Stomach smooth muscle (tissue), 2 donors: ENCODE measurements around the gene COL26A1.

ENCODE experiments used
- H3K27ac ChIP-seq: one replicate; pipeline ENCODE4 v1.7.0; 2013; ENCODE audit warnings: mild to moderate bottlenecking, low read length, inconsistent platforms
- H3K27me3 ChIP-seq, 2 donors: one replicate each; pipeline ENCODE4 v1.7.0; 2013; ENCODE audit warnings: low read length in 2 of 2; ENCODE audit not compliant: insufficient read depth in 2 of 2, control insufficient read depth in 1 of 2
- H3K36me3 ChIP-seq, 2 donors: one replicate each; pipeline ENCODE4 v1.7.0; 2013; ENCODE audit warnings: low read length in 2 of 2; ENCODE audit not compliant: control insufficient read depth in 2 of 2, insufficient read depth in 2 of 2
- H3K4me1 ChIP-seq: one replicate; pipeline ENCODE4 v1.7.0; 2013; ENCODE audit warnings: low read length; ENCODE audit not compliant: control insufficient read depth, insufficient read depth
- H3K4me3 ChIP-seq, 2 donors: one replicate each; pipeline ENCODE4 v1.7.0; 2013; ENCODE audit warnings: low read length in 2 of 2
- H3K9ac ChIP-seq, 2 donors: one replicate each; pipeline ENCODE4 v1.7.0; 2013; ENCODE audit warnings: low read length in 2 of 2, mild to moderate bottlenecking in 1 of 2
- H3K9me3 ChIP-seq, 2 donors: one replicate each; pipeline ENCODE4 v1.7.0; 2013; ENCODE audit warnings: low read length in 2 of 2; ENCODE audit not compliant: control insufficient read depth in 2 of 2
- donor health status: healthy.
- donor health status: Pancreatic carcinoma.

Gene COL26A1

GRCh38 chr7:101370836-101371235 is 8.2 kb downstream of the COL26A1 start:
- Histone ChIP-seq H3K9ac (no peak overlapping the region), H3K36me3 (no peaks in the 10 kb centered on the region), H3K27me3 (peaks cover 10% of the 10 kb centered on the region in 2 donors), H3K4me1 (no peaks in the 10 kb centered on the region), H3K27ac (no peak overlapping the region), H3K4me3 (no peak overlapping the region), H3K9me3 (no peaks in the 10 kb centered on the region)

- Histone ChIP-seq H3K4me3 (no peak overlapping the region), H3K4me1 (no peaks in the 10 kb centered on the region), H3K36me3 (no peaks in the 10 kb centered on the region), H3K9ac (no peak overlapping the region), H3K9me3 (no peaks in the 10 kb centered on the region), H3K27me3 (peaks cover 7 to 10% of the 10 kb centered on the region in 2 donors), H3K27ac (no peak overlapping the region)
Observed at GRCh38 chr7:101373812-101374614, 11.3 kb downstream of the COL26A1 start.

DNA sequence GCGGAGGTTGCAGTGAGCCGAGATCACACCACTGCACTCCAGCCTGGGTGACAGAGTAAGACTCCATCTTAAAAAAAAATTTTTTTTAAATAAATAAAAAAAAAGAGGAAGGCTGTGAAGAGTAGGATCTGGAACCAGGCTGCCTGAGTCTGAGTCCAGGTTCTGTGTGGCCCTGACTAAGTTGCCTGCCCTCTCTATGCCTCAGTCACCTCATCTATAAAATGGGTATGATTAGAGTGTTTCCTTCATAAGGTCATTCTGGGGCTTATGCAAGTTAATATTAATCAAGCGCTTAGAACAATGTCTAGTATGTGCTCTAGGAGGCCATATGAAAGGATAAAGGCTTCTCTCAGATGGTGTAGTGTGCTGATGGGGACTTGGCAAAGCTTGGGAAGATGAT is 12.3 kb downstream of the COL26A1 start:
- Histone ChIP-seq H3K9ac (no peak overlapping the region), H3K4me3 (no peak overlapping the region), H3K9me3 (no peaks in the 10 kb centered on the region), H3K36me3 (no peaks in the 10 kb centered on the region), H3K4me1 (no peaks in the 10 kb centered on the region), H3K27ac (no peak overlapping the region), H3K27me3 (peaks cover 7 to 10% of the 10 kb centered on the region in 2 donors)

GRCh38 chr7:101376601-101377000 is 13.9 kb downstream of the COL26A1 start:
- Histone ChIP-seq H3K27me3 (peaks cover 7 to 8% of the 10 kb centered on the region in 2 donors), H3K4me3 (no peak overlapping the region), H3K9me3 (peaks cover 0 to 8% of the 10 kb centered on the region in 2 donors), H3K9ac (no peak overlapping the region), H3K27ac (no peak overlapping the region), H3K4me1 (no peaks in the 10 kb centered on the region), H3K36me3 (no peaks in the 10 kb centered on the region)

DNA sequence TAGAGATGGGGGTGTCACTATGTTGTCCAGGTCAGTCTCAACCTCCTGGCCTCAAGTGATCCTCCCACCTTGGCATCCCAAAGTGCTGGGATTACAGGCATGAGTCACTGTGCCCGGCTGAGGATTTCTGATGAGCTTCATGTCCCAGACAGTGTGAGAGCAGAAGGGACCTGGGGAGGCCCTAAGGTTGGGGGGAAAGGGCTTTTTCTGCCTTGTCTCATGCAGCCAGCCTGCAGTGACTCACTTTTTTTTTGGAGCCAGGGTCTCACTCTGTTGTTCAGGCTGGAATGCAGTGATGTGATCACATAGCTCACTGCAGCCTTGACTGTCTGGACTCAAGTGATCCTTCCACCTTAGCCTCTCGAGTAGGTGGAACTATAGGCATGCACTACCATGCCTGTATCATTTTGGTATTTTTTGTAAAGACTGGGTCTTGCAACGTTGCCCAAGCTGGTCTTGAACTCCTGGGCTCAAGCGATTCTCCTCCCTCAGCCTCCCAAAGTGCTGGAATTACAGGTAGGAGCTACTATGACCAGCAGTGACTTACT is 14.6 kb downstream of the COL26A1 start:
- peaks cover 7 to 8% of the 10 kb centered on the region in 2 donors for H3K27me3 ChIP-seq
- no peak overlapping the region for H3K9ac ChIP-seq
- H3K27ac ChIP-seq = no peak overlapping the region
- H3K4me1 ChIP-seq = no peaks in the 10 kb centered on the region
- H3K9me3 ChIP-seq = peaks cover 0 to 12% of the 10 kb centered on the region in 2 donors
- no peaks in the 10 kb centered on the region for H3K36me3 ChIP-seq
- H3K4me3 ChIP-seq = no peak overlapping the region

- Histone ChIP-seq H3K4me1 (no peaks in the 10 kb centered on the region), H3K9ac (no peak overlapping the region), H3K36me3 (no peaks in the 10 kb centered on the region), H3K4me3 (no peak overlapping the region), H3K27ac (no peak overlapping the region), H3K27me3 (peaks cover 0 to 5% of the 10 kb centered on the region in 2 donors), H3K9me3 (peaks cover 0 to 12% of the 10 kb centered on the region in 2 donors)
Observed at GRCh38 chr7:101378751-101379174, 16.1 kb downstream of the COL26A1 start.

DNA sequence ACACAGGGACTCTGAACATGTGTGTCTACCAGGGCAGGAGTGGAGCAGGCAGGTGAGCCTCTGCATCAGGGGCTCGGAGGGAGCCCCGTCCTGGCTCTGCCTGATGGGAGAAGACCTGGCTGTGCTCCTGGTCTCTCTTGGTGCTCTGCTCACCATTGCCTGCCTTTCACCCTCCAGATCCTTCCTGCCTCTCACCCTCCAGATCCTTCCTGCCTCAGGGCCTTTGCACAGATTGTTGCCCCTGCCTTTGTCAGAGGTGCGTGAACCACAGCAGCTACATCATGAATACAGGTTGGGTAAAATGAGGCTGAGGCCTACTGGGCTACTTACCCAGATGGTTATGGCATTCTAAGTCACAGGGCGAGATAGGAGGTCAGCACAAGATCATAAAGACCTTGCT is 16.6 kb downstream of the COL26A1 start:
- no peaks in the 10 kb centered on the region for H3K27me3 ChIP-seq
- no peak overlapping the region for H3K9ac ChIP-seq
- no peak overlapping the region for H3K27ac ChIP-seq
- no peaks in the 10 kb centered on the region for H3K4me1 ChIP-seq
- no peak overlapping the region for H3K4me3 ChIP-seq
- no peaks in the 10 kb centered on the region for H3K36me3 ChIP-seq
- H3K9me3 ChIP-seq = peaks cover 0 to 12% of the 10 kb centered on the region in 2 donors

GRCh38 chr7:101381549-101382111 is 19.0 kb downstream of the COL26A1 start:
- Histone ChIP-seq H3K9me3 (peaks cover 0 to 12% of the 10 kb centered on the region in 2 donors), H3K9ac (no peak overlapping the region), H3K27ac (no peak overlapping the region), H3K27me3 (peaks cover 0 to under 1% of the 10 kb centered on the region in 2 donors), H3K36me3 (no peaks in the 10 kb centered on the region), H3K4me3 (no peak overlapping the region), H3K4me1 (no peaks in the 10 kb centered on the region)

DNA sequence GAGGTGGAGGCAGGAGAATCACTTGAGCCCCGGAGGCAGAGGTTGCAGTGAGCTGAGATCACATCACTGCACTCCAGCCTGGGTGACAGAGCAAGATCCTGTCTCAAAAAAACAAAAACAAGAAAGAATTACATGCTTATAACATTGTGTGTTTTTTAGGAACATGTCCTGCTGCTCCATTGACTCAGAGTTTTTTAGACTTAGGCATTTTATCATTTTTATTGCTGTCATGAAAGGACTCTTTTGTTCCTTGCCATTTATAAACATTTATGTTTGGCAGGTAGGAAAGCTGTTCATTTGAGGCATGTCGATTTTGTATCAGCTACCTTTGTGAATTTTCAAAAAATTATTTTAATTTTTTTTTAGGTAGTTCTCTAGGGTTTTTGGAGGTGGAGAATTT is 20.3 kb downstream of the COL26A1 start:
- no peaks in the 10 kb centered on the region for H3K4me1 ChIP-seq
- no peak overlapping the region for H3K4me3 ChIP-seq
- H3K36me3 ChIP-seq = no peaks in the 10 kb centered on the region
- peaks cover 0 to 3% of the 10 kb centered on the region in 2 donors for H3K27me3 ChIP-seq
- H3K9ac ChIP-seq = no peak overlapping the region
- H3K9me3 ChIP-seq = peaks cover 0 to 12% of the 10 kb centered on the region in 2 donors
- H3K27ac ChIP-seq = no peak overlapping the region

GRCh38 chr7:101386177-101386557 is 23.5 kb downstream of the COL26A1 start:
- peaks cover 0 to 8% of the 10 kb centered on the region in 2 donors for H3K9me3 ChIP-seq
- no peak overlapping the region for H3K4me3 ChIP-seq
- H3K4me1 ChIP-seq = no peaks in the 10 kb centered on the region
- H3K36me3 ChIP-seq = no peaks in the 10 kb centered on the region
- H3K27ac ChIP-seq = no peak overlapping the region
- H3K9ac ChIP-seq = no peak overlapping the region
- peaks cover 7 to 9% of the 10 kb centered on the region in 2 donors for H3K27me3 ChIP-seq
